OCI-LY3 (cell line): Measurements from ENCODE around the gene PPP2R5A.

ENCODE experiments used
- H2AFZ ChIP-seq: fragments of 200-600, 300-600 bp; shearing (Covaris generic); 2 replicates; pipeline ENCODE4 v1.6.0; 2014; ENCODE audit warnings: antibody characterized with exemption, low read depth, low read length
- H3K27ac ChIP-seq: fragments of 200-600, 300-600 bp; sonication (generic); 2 replicates; pipeline ENCODE4 v1.5.1; 2014; ENCODE audit warnings: mild to moderate bottlenecking, low read length, moderate library complexity, mixed read lengths
- H3K27me3 ChIP-seq: fragments of 200-600, 300-600 bp; sonication (generic); 2 replicates; pipeline ENCODE4 v1.6.1; 2014; ENCODE audit warnings: low read depth, low read length, mixed read lengths
- H3K36me3 ChIP-seq: fragments of 200-600, 300-600 bp; sonication (generic); replicated peaks from 2 replicates; pipeline ENCODE3; 2014; ENCODE audit warnings: low read depth, low read length, mixed read lengths
- H3K4me1 ChIP-seq: fragments of 300-600, 200-600 bp; sonication (generic); 2 replicates; pipeline ENCODE4 v1.6.1; 2014; ENCODE audit warnings: low read length, mixed read lengths
- H3K4me2 ChIP-seq: fragments of 200-600, 300-600 bp; sonication (generic); 2 replicates; pipeline ENCODE4 v1.6.1; 2014; ENCODE audit warnings: low read length, mixed read lengths
- H3K4me3 ChIP-seq: fragments of 300-600, 200-600 bp; sonication (generic); 2 replicates; pipeline ENCODE4 v1.5.1; 2014; ENCODE audit warnings: antibody characterized with exemption, mild to moderate bottlenecking, low read length, moderate library complexity
- H3K79me2 ChIP-seq: fragments of 300-600, 200-600 bp; shearing (Covaris generic); 2 replicates; pipeline ENCODE4 v1.6.1; 2014; ENCODE audit warnings: mild to moderate bottlenecking, low read length, mixed read lengths
- H3K9ac ChIP-seq: fragments of 300-600, 200-600 bp; shearing (Covaris generic); 2 replicates; pipeline ENCODE4 v1.6.0; 2014; ENCODE audit warnings: mild to moderate bottlenecking, low read length, moderate library complexity
- H3K9me3 ChIP-seq: fragments of 200-600, 300-600 bp; shearing (Covaris generic); 2 replicates; pipeline ENCODE4 v1.6.1; 2014; ENCODE audit warnings: low read length, mixed read lengths; ENCODE audit not compliant: insufficient read depth
- H4K20me1 ChIP-seq: fragments of 200-600, 300-600 bp; sonication (generic); 2 replicates; pipeline ENCODE4 v1.6.1; 2016; ENCODE audit warnings: low read length, mixed read lengths; ENCODE audit not compliant: insufficient read depth
- CTCF ChIP-seq: fragments of 200-600, 300-600 bp; sonication (generic); IDR thresholded peaks from 2 replicates; pipeline ENCODE4 v1.5.1; 2014; ENCODE audit warnings: antibody characterized with exemption, low read length, low read depth
- EZH2phosphoT487 ChIP-seq: fragments of 200-600 bp; shearing (Covaris generic); IDR thresholded peaks from 2 replicates; pipeline ENCODE4 v1.6.1; 2018; ENCODE audit warnings: antibody characterized with exemption, mixed run types, low read depth

PPP2R5A gene

GRCh38 chr1:212267460-212267859 lies 17.8 kb upstream of the PPP2R5A start:
- no peaks in the 10 kb centered on the region for H4K20me1 ChIP-seq
- H3K36me3 ChIP-seq = no peaks in the 10 kb centered on the region
- no peak overlapping the region for H3K4me3 ChIP-seq
- H3K27me3 ChIP-seq = peaks cover 35% of the 10 kb centered on the region
- H3K79me2 ChIP-seq = no peaks in the 10 kb centered on the region
- H3K4me1 ChIP-seq = peaks cover 9% of the 10 kb centered on the region
- peak overlapping the region; percentile 14; the same call in 1 of the 2 replicates for H3K4me2 ChIP-seq
- no peak for TF ChIP-seq EZH2phosphoT487
- TF ChIP-seq CTCF = no peak
- H2AFZ ChIP-seq = no peak overlapping the region
- H3K9ac ChIP-seq = no peak overlapping the region
- H3K9me3 ChIP-seq = no peaks in the 10 kb centered on the region
- H3K27ac ChIP-seq = no peak overlapping the region

DNA sequence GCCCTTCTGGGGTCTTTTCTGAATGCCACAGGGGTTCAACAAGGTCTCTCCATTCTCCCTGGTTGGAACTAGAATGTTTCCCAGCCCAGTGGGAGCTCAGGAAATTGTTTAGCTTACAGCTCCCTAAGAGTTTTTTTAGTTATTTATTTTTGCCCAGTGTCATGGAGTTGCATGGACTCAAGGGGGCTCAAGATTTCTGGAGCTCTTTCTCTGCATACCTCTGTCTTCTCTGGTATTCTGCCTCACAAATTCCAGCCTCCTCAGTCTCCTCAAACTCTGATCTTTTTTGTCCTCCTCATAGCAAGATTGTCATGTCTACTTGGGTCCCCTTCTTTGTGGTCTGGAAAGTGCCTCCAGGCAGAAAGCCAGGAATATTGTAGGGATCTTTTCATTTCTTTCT lies 15.9 kb upstream of the PPP2R5A start:
- TF ChIP-seq EZH2phosphoT487 (no peak), CTCF (no peak)
- H3K27ac ChIP-seq = no peak overlapping the region
- H3K36me3 ChIP-seq = no peaks in the 10 kb centered on the region
- H3K4me1 ChIP-seq = peaks cover 9% of the 10 kb centered on the region
- H4K20me1 ChIP-seq = no peaks in the 10 kb centered on the region
- peaks cover 32% of the 10 kb centered on the region for H3K27me3 ChIP-seq
- H3K9ac ChIP-seq = no peak overlapping the region
- H2AFZ ChIP-seq = no peak overlapping the region
- no peaks in the 10 kb centered on the region for H3K79me2 ChIP-seq
- H3K9me3 ChIP-seq = no peaks in the 10 kb centered on the region
- H3K4me3 ChIP-seq = no peak overlapping the region
- H3K4me2 ChIP-seq = no peak overlapping the region

- H3K4me2 ChIP-seq = no peak overlapping the region
- no peak overlapping the region for H3K27ac ChIP-seq
- no peaks in the 10 kb centered on the region for H3K36me3 ChIP-seq
- peaks cover 32% of the 10 kb centered on the region for H3K27me3 ChIP-seq
- TF ChIP-seq EZH2phosphoT487 = no peak
- TF ChIP-seq CTCF = no peak
- H3K4me1 ChIP-seq = peaks cover 9% of the 10 kb centered on the region
- no peak overlapping the region for H3K4me3 ChIP-seq
- no peak overlapping the region for H2AFZ ChIP-seq
- no peaks in the 10 kb centered on the region for H3K79me2 ChIP-seq
- H3K9me3 ChIP-seq = no peaks in the 10 kb centered on the region
- H4K20me1 ChIP-seq = no peaks in the 10 kb centered on the region
- no peak overlapping the region for H3K9ac ChIP-seq
Observed at GRCh38 chr1:212270564-212270963, 14.6 kb upstream of the PPP2R5A start.

- no peak overlapping the region for H2AFZ ChIP-seq
- H3K27ac ChIP-seq = no peak overlapping the region
- H4K20me1 ChIP-seq = no peaks in the 10 kb centered on the region
- no peaks in the 10 kb centered on the region for H3K79me2 ChIP-seq
- H3K4me1 ChIP-seq = peaks cover 9% of the 10 kb centered on the region
- H3K27me3 ChIP-seq = peaks cover 32% of the 10 kb centered on the region
- no peak overlapping the region for H3K4me3 ChIP-seq
- TF ChIP-seq EZH2phosphoT487 (no peak), CTCF (no peak)
- no peaks in the 10 kb centered on the region for H3K36me3 ChIP-seq
- no peak overlapping the region for H3K4me2 ChIP-seq
- H3K9me3 ChIP-seq = no peaks in the 10 kb centered on the region
- no peak overlapping the region for H3K9ac ChIP-seq
Observed at GRCh38 chr1:212271234-212271633, 14.0 kb upstream of the PPP2R5A start.
